Measurements from ENCODE around the gene RPP38. TPM values are rescaled to one million over a fixed set of nuclear protein-coding genes. Genes with fewer than 3 reads are reported as not detected.

The RPP38 gene
- total and polyA plus RNA-seq, 2 donors (not counting 1 experiment from before 2014, with no cell fraction given), result 15.4 to 26.4 TPM

GRCh38 chr10:15140698-15141097, 43.5 kb downstream of the RPP38 start:
- TF ChIP-seq EZH2 (IDR thresholded peaks at IDR 0.05; ENCODE audit: low read length, missing control alignments), result no peak
- TF ChIP-seq CTCF (conservative IDR thresholded peaks at IDR 0.05 in 1 of 2, IDR thresholded peaks at IDR 0.05 in 1 of 2; ENCODE audit: low read depth in 1 of 2, low read length in 2 of 2), result no peak
- Histone ChIP-seq H2AFZ (ENCODE audit: low read length) (no peak overlapping the region), H3K79me2 (ENCODE audit: control insufficient read depth, insufficient read depth, low read length) (peaks cover 15% of the 10 kb centered on the region), H3K27ac (ENCODE audit: insufficient read depth, low read length) (no peak overlapping the region), H3K36me3 (ENCODE audit: control insufficient read depth, insufficient read depth, low read length) (peaks cover 2% of the 10 kb centered on the region), H3K4me1 (ENCODE audit: control insufficient read depth, extremely low read depth, insufficient read depth, low read length) (peaks cover 4% of the 10 kb centered on the region), H3K9ac (ENCODE audit: insufficient read depth, low read length) (no peak overlapping the region), H3K27me3 (ENCODE audit: control insufficient read depth, insufficient read depth, low read length) (no peaks in the 10 kb centered on the region), H4K20me1 (ENCODE audit: control insufficient read depth, extremely low read depth, insufficient read depth, low read length) (no peaks in the 10 kb centered on the region), H3K4me3 (replicated peaks in 1 of 4; ENCODE audit: control extremely low read depth in 1 of 4, insufficient read depth in 1 of 4, low read depth in 3 of 4, low read length in 4 of 4) (no peak overlapping the region), H3K4me2 (ENCODE audit: extremely low read depth, insufficient read depth, low read length) (no peak overlapping the region), H3K9me3 (ENCODE audit: control insufficient read depth, insufficient read depth, low read depth, low read length) (no peaks in the 10 kb centered on the region)
- no peak for DNase-seq (ENCODE audit: low read depth in 2 of 2)

- DNase-seq (ENCODE audit: low read depth in 2 of 2), result peak in 1 of 2 donors; percentile 56
- H3K79me2 ChIP-seq (ENCODE audit: control insufficient read depth, insufficient read depth, low read length), result peaks cover 18% of the 10 kb centered on the region
- H3K4me3 ChIP-seq (replicated peaks in 1 of 4; ENCODE audit: control extremely low read depth in 1 of 4, insufficient read depth in 1 of 4, low read depth in 3 of 4, low read length in 4 of 4), result no peak overlapping the region
Measured at GRCh38 chr10:15141136-15142054, 44.2 kb downstream of the RPP38 start.

More at GRCh38 chr10:15141136-15142054, 44.2 kb downstream of the RPP38 start:
- peaks cover 2% of the 10 kb centered on the region for H3K36me3 ChIP-seq (ENCODE audit: control insufficient read depth, insufficient read depth, low read length)
- H4K20me1 ChIP-seq (ENCODE audit: control insufficient read depth, extremely low read depth, insufficient read depth, low read length), result no peaks in the 10 kb centered on the region
- peaks cover 4% of the 10 kb centered on the region for H3K4me1 ChIP-seq (ENCODE audit: control insufficient read depth, extremely low read depth, insufficient read depth, low read length)
- TF ChIP-seq EZH2 (IDR thresholded peaks at IDR 0.05; ENCODE audit: low read length, missing control alignments) (no peak), CTCF (conservative IDR thresholded peaks at IDR 0.05 in 1 of 2, IDR thresholded peaks at IDR 0.05 in 1 of 2; ENCODE audit: low read depth in 1 of 2, low read length in 2 of 2) (no peak)
- H3K9me3 ChIP-seq (ENCODE audit: control insufficient read depth, insufficient read depth, low read depth, low read length), result no peaks in the 10 kb centered on the region
- no peaks in the 10 kb centered on the region for H3K27me3 ChIP-seq (ENCODE audit: control insufficient read depth, insufficient read depth, low read length)
- H3K27ac ChIP-seq (ENCODE audit: insufficient read depth, low read length), result no peak overlapping the region
- no peak overlapping the region for H3K9ac ChIP-seq (ENCODE audit: insufficient read depth, low read length)
- H3K4me2 ChIP-seq (ENCODE audit: extremely low read depth, insufficient read depth, low read length), result no peak overlapping the region
- no peak overlapping the region for H2AFZ ChIP-seq (ENCODE audit: low read length)
